Endothelial cell of umbilical vein (primary cell): ENCODE results near the gene NCSTN. TPM values are rescaled to one million over a fixed set of nuclear protein-coding genes. Genes with fewer than 3 reads are reported as not detected.

Experiments
- BruUV-seq: library from RNA; stranded (reverse); fragments of 400-500 nt; replicated peaks from 2 replicates; lab custom pipeline; 2021; lab: Mats Ljungman, UMichigan
- CTCF ChIA-PET: fragments of 300-600, 350-600 bp; sonication (Branson Sonifier 250); formaldehyde crosslinking; loops from one replicate; lab custom pipeline; 2021; ENCODE audit warnings: antibody characterized with exemption, inconsistent platforms; lab: Charles Lee
- POLR2A ChIA-PET: fragments of 300-600, 350-600 bp; sonication (Branson Sonifier 250); formaldehyde crosslinking; loops from one replicate; lab custom pipeline; 2021; ENCODE audit warnings: antibody characterized with exemption, inconsistent platforms; lab: Charles Lee
- DNase-seq: peaks from one replicate; pipeline ENCODE4 v3.0.0-alpha.2; 2011; ENCODE audit warnings: low read depth, low spot score
- FAIRE-seq: peaks from 2 replicates; lab custom pipeline; 2011; peaks lifted over from hg19 to GRCh38; lab: Jason Lieb, UNC
- H2AFZ ChIP-seq: 2 replicates; pipeline ENCODE4 v1.6.0; 2012; ENCODE audit warnings: low read depth, low read length, control low read depth, inconsistent platforms
- H3K27ac ChIP-seq: 2 replicates; pipeline ENCODE4 v1.5.1; 2011; ENCODE audit warnings: low read depth, mild to moderate bottlenecking, control low read depth, low read length, moderate library complexity; ENCODE audit not compliant: insufficient read depth
- H3K27me3 ChIP-seq, 2 experiments: 2 replicates each; pipeline versions ENCODE4 v1.6.0 to v1.6.1; 2011; ENCODE audit warnings: low read length in 2 of 2, mixed read lengths in 1 of 2; ENCODE audit not compliant: control insufficient read depth in 2 of 2, insufficient read depth in 2 of 2
- H3K36me3 ChIP-seq, 2 experiments: 2 replicates in 1 of 2; 3 replicates in 1 of 2; pipeline ENCODE4 v1.5.1; 2011; ENCODE audit warnings: low read length in 2 of 2, mild to moderate bottlenecking in 1 of 2, moderate library complexity in 1 of 2; ENCODE audit not compliant: control insufficient read depth in 2 of 2, insufficient read depth in 2 of 2; ENCODE audit errors: extremely low read depth in 1 of 2
- H3K4me1 ChIP-seq: 3 replicates; pipeline ENCODE4 v1.5.1; 2011; ENCODE audit warnings: mild to moderate bottlenecking, low read length; ENCODE audit not compliant: control insufficient read depth, insufficient read depth; ENCODE audit errors: extremely low read depth
- H3K4me2 ChIP-seq: 2 replicates; pipeline ENCODE4 v1.6.1; 2011; ENCODE audit warnings: low read length, control low read depth, mixed read lengths; ENCODE audit not compliant: insufficient read depth
- H3K4me3 ChIP-seq, 3 experiments: fragments of 200-600 bp in 1 of 3; sonication (generic), shearing (Covaris generic) in 1 of 3; replicated peaks in 1 of 3; 2 replicates each; pipeline ENCODE4 v1.5.1; 2011 to 2016; ENCODE audit warnings: control low read depth in 3 of 3, low read length in 3 of 3, mild to moderate bottlenecking in 2 of 3, inconsistent platforms in 1 of 3, low read depth in 1 of 3, moderate library complexity in 1 of 3; ENCODE audit not compliant: insufficient read depth in 1 of 3
- H3K79me2 ChIP-seq: 2 replicates; pipeline ENCODE4 v1.6.0; 2012; ENCODE audit warnings: low read length, inconsistent platforms; ENCODE audit not compliant: control insufficient read depth, insufficient read depth
- H3K9ac ChIP-seq: replicated peaks from 2 replicates; pipeline ENCODE3; 2011; ENCODE audit warnings: low read length, control low read depth; ENCODE audit not compliant: insufficient read depth; ENCODE audit errors: extremely low read depth
- H3K9me1 ChIP-seq: replicated peaks from 3 replicates; pipeline ENCODE4 v1.6.0; 2011; ENCODE audit warnings: mild to moderate bottlenecking, low read length; ENCODE audit not compliant: control insufficient read depth, insufficient read depth; ENCODE audit errors: extremely low read depth
- H3K9me3 ChIP-seq: replicated peaks from 2 replicates; pipeline ENCODE4 v1.5.1; 2012; ENCODE audit warnings: low read length, inconsistent platforms; ENCODE audit not compliant: control insufficient read depth, insufficient read depth
- H4K20me1 ChIP-seq: replicated peaks from 2 replicates; pipeline ENCODE3; 2011; ENCODE audit warnings: mild to moderate bottlenecking, low read length; ENCODE audit not compliant: control insufficient read depth, insufficient read depth; ENCODE audit errors: extremely low read depth
- EZH2 ChIP-seq: IDR thresholded peaks from 2 replicates; pipeline ENCODE4 v1.6.1; 2012; ENCODE audit warnings: borderline replicate concordance, low read depth, mild to moderate bottlenecking, moderate library complexity, low read length, inconsistent platforms; ENCODE audit not compliant: severe bottlenecking
- FOS ChIP-seq: IDR thresholded peaks from 2 replicates; pipeline ENCODE4 v1.6.1; 2011; ENCODE audit warnings: mild to moderate bottlenecking, low read length, moderate library complexity, borderline replicate concordance; ENCODE audit not compliant: insufficient read depth
- GATA2 ChIP-seq: IDR thresholded peaks from 2 replicates; pipeline ENCODE4 v1.7.0; 2011; ENCODE audit warnings: low read depth, mild to moderate bottlenecking, moderate library complexity, mixed read lengths, low read length; ENCODE audit not compliant: insufficient read length, insufficient read depth
- JUN ChIP-seq: IDR thresholded peaks from 2 replicates; pipeline ENCODE4 v1.6.1; 2011; ENCODE audit warnings: borderline replicate concordance, low read depth; ENCODE audit not compliant: insufficient read length, insufficient read depth
- MYC ChIP-seq: IDR thresholded peaks from one replicate; pipeline ENCODE4 v1.6.1; 2011; ENCODE audit warnings: mild to moderate bottlenecking, low read depth, low read length
- POLR2A ChIP-seq: IDR thresholded peaks from 2 replicates; pipeline ENCODE4 v1.6.1; 2012; ENCODE audit warnings: low read depth, mild to moderate bottlenecking, control low read depth, low read length
- POLR2AphosphoS5 ChIP-seq: IDR thresholded peaks from 2 replicates; pipeline ENCODE4 v1.6.1; 2012; ENCODE audit warnings: low read depth, mild to moderate bottlenecking, control low read depth, low read length, moderate library complexity; ENCODE audit not compliant: insufficient read depth
- dilution Hi-C: fragments of 300-500 bp; cut with MboI; formaldehyde crosslinking; loops from one replicate; pipeline ENCODE4 v1.15.0; 2019; ENCODE audit warnings: low sequenced_read_pairs; ENCODE audit not compliant: extremely low pct_ligation_motif_present
- intact Hi-C: fragments of 100-400 bp; cut with micrococcal nuclease; formaldehyde crosslinking; loops from one replicate; pipeline ENCODE4 v1.10.0; 2022
- polyA plus RNA-seq, 4 experiments: library from polyadenylated mRNA; depleted of rRNA in 3 of 4; stranded (reverse) in 3 of 4; unstranded in 1 of 4; fragments of >200 nt; gene quantifications; 2 replicates each; pipeline versions ENCODE4 v1.2.1 to v1.2.3, GENCODE V29; 2011 to 2012; ENCODE audit warnings: missing spikeins in 1 of 4
- total RNA-seq: library from RNA; stranded (reverse); gene quantifications from 2 replicates; pipeline ENCODE4 v1.2.3, GENCODE V29; 2021
- TF ChIP-seq, protein P1 (sequence below): IDR thresholded peaks from 2 replicates; pipeline ENCODE4 v1.6.1; 2011; ENCODE audit not compliant: insufficient read depth, insufficient read length
- TF ChIP-seq, protein P2 (sequence below), 2 donors: IDR thresholded peaks; 1 replicate in 1 of 2; 2 replicates in 1 of 2; pipeline ENCODE4 v1.5.1; 2011; ENCODE audit warnings: low read length in 2 of 2, mild to moderate bottlenecking in 2 of 2, moderate library complexity in 2 of 2, control low read depth in 1 of 2, inconsistent platforms in 1 of 2, low read depth in 1 of 2; ENCODE audit not compliant: insufficient read depth in 1 of 2; ENCODE audit errors: extremely low read depth in 1 of 2

The NCSTN gene
- total and polyA plus RNA-seq, 2 donors (not counting 3 experiments of a cell fraction or from before 2014, with no cell fraction given): 92.5 to 199 TPM

DNA sequence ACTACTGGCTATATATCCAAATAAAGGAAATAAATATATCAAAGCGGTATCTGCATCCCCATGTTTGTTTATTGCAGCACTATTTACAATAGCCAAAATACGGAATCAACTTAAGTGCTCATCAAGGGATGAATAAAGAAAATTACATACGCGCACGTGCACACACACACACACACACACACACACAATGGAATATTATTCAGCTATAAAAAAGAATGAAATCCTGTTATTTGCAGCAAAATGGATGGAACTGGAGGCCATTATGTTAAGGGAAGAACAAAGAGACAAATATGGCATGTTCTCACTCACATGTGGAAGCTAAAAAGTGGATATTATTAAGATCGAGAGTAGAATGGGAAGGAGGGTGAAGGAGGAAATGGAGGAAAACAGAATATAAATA is 20.4 kb upstream of the NCSTN start:
- no peak overlapping the region for H3K4me2 ChIP-seq
- H3K27ac ChIP-seq: no peak overlapping the region
- ChIA-PET CTCF (interaction anchor here (1.6 kb wide), 1 partner anchor 32 kb away, joined by 3 read pairs; no protein-coding TSS in a partner anchor), POLR2A (no interaction called here)
- no peaks in the 10 kb centered on the region for H4K20me1 ChIP-seq
- FAIRE-seq (no peak), DNase-seq (no peak)
- H3K27me3 ChIP-seq: no peaks in the 10 kb centered on the region
- intact Hi-C loops (loop anchor here (5.0 to 10.0 kb wide), 2 partner anchors 36 to 732 kb away; partner anchors contain the start of gene PEX19), dilution Hi-C loops (no loop called here)
- no peak overlapping the region for H3K9ac ChIP-seq
- H3K9me3 ChIP-seq: no peaks in the 10 kb centered on the region
- no peak overlapping the region for H2AFZ ChIP-seq
- H3K4me1 ChIP-seq: no peaks in the 10 kb centered on the region
- peaks cover 48% of the 10 kb centered on the region for H3K79me2 ChIP-seq
- H3K9me1 ChIP-seq: no peaks in the 10 kb centered on the region
- H3K4me3 ChIP-seq: no peak overlapping the region
- BruUV-seq: no TSS peak
- H3K36me3 ChIP-seq: peaks cover 8 to 17% of the 10 kb centered on the region in 2 experiments
- no peak for TF ChIP-seq FOS
- no peak for TF ChIP-seq MYC
- TF ChIP-seq, protein P1, sequence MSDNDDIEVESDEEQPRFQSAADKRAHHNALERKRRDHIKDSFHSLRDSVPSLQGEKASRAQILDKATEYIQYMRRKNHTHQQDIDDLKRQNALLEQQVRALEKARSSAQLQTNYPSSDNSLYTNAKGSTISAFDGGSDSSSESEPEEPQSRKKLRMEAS: no peak
- TF ChIP-seq POLR2AphosphoS5: no peak
- TF ChIP-seq EZH2: no peak
- no peak for TF ChIP-seq GATA2
- TF ChIP-seq JUN: no peak
- TF ChIP-seq POLR2A: no peak

DNA sequence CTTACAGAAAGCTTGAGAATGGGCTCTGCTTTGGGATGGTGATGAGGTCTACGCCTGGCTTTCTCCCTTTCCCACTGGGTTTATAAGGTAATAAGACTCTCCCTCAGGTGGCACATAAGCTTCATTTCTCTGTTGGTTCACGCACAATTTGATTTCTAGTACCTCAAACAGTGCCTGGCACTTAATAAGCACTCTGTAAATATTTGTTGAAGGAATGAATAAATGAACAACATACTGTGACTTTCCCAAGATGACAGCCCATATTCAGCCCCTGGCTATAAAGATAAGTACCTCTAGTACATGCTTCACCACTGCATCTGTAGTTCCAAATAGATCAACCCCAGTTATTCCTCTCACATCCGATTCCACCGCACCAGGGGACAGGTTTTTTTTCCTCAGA is 17.9 kb upstream of the NCSTN start:
- Histone ChIP-seq H2AFZ (no peak overlapping the region), H3K4me1 (no peaks in the 10 kb centered on the region), H3K9me1 (no peaks in the 10 kb centered on the region), H3K36me3 (peaks cover 7 to 25% of the 10 kb centered on the region in 2 experiments), H3K27me3 (no peaks in the 10 kb centered on the region), H3K79me2 (peaks cover 34% of the 10 kb centered on the region), H3K4me2 (no peak overlapping the region), H4K20me1 (no peaks in the 10 kb centered on the region), H3K27ac (no peak overlapping the region), H3K9me3 (no peaks in the 10 kb centered on the region), H3K4me3 (no peak overlapping the region), H3K9ac (no peak overlapping the region)
- intact Hi-C loops (loop anchor here (10.0 kb wide), 1 partner anchor 730 kb away; no protein-coding TSS in a partner anchor), dilution Hi-C loops (no loop called here)
- no peak for TF ChIP-seq POLR2AphosphoS5
- TF ChIP-seq EZH2: no peak
- TF ChIP-seq POLR2A: no peak
- TF ChIP-seq MYC: no peak
- TF ChIP-seq, protein P2, sequence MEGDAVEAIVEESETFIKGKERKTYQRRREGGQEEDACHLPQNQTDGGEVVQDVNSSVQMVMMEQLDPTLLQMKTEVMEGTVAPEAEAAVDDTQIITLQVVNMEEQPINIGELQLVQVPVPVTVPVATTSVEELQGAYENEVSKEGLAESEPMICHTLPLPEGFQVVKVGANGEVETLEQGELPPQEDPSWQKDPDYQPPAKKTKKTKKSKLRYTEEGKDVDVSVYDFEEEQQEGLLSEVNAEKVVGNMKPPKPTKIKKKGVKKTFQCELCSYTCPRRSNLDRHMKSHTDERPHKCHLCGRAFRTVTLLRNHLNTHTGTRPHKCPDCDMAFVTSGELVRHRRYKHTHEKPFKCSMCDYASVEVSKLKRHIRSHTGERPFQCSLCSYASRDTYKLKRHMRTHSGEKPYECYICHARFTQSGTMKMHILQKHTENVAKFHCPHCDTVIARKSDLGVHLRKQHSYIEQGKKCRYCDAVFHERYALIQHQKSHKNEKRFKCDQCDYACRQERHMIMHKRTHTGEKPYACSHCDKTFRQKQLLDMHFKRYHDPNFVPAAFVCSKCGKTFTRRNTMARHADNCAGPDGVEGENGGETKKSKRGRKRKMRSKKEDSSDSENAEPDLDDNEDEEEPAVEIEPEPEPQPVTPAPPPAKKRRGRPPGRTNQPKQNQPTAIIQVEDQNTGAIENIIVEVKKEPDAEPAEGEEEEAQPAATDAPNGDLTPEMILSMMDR (IDR thresholded peaks at IDR 0.05; ENCODE audit: extremely low read depth in 1 of 2, insufficient read depth in 1 of 2, low read depth in 1 of 2, low read length in 2 of 2): no peak
- TF ChIP-seq, protein P1: no peak
- no peak for TF ChIP-seq JUN
- no peak for TF ChIP-seq GATA2
- no peak for TF ChIP-seq FOS
- POLR2A ChIA-PET: no interaction called here
- DNase-seq (no peak), FAIRE-seq (no peak)
- no TSS peak for BruUV-seq
- CTCF ChIA-PET: interaction anchor here (0.9 to 1.4 kb wide), 2 partner anchors 24 to 33 kb away, joined by 3 read pairs; no protein-coding TSS in a partner anchor
